ENCODE measurements around the gene ITSN1.

DNA sequence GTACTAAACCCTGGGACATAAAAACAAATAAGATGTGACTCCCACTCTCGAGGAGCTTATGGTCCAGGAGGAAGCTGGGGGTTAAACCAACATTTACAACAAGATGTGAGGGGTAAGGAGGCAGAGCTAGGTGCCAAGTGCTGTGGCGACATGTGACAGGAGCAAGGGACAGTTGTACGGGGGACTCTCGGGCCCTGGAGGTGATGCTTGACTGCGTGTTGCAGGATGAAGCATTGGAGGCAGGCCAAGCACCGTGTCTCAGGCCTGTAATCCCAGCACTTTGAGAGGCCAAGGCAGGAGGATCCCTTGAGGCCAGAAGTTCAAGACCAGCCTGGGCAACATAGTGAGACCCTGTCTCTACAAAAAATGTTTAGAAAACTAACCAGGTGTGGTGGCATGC is 236.5 kb downstream of the ITSN1 start:
- TF ChIP-seq, protein P1, sequence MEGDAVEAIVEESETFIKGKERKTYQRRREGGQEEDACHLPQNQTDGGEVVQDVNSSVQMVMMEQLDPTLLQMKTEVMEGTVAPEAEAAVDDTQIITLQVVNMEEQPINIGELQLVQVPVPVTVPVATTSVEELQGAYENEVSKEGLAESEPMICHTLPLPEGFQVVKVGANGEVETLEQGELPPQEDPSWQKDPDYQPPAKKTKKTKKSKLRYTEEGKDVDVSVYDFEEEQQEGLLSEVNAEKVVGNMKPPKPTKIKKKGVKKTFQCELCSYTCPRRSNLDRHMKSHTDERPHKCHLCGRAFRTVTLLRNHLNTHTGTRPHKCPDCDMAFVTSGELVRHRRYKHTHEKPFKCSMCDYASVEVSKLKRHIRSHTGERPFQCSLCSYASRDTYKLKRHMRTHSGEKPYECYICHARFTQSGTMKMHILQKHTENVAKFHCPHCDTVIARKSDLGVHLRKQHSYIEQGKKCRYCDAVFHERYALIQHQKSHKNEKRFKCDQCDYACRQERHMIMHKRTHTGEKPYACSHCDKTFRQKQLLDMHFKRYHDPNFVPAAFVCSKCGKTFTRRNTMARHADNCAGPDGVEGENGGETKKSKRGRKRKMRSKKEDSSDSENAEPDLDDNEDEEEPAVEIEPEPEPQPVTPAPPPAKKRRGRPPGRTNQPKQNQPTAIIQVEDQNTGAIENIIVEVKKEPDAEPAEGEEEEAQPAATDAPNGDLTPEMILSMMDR (conservative IDR thresholded peaks at IDR 0.05 in 1 of 2, IDR thresholded peaks at IDR 0.05 in 1 of 2; ENCODE audit: extremely low read depth in 1 of 2, insufficient read depth in 1 of 2, low read depth in 1 of 2, low read length in 2 of 2) = no peak
- no peak for TF ChIP-seq EZH2 (IDR thresholded peaks at IDR 0.05; ENCODE audit: borderline replicate concordance, low read length)
